Putamen (tissue), 1 donor: Measurements from ENCODE around the gene SEMA5A.

Source experiments
- DNase-seq: peaks from one replicate; pipeline ENCODE4 v3.0.0-alpha.2; 2016; ENCODE audit warnings: low spot score

SEMA5A gene

GRCh38 chr5:9265441-9266287 is 280.2 kb downstream of the SEMA5A start:
- DNase-seq: no peak

- no peak for DNase-seq
Observed at GRCh38 chr5:9264301-9264700, 281.6 kb downstream of the SEMA5A start.

GRCh38 chr5:9263656-9264055 is 282.2 kb downstream of the SEMA5A start:
- no peak for DNase-seq

GRCh38 chr5:9251379-9251980 is 294.4 kb downstream of the SEMA5A start:
- DNase-seq: no peak

- no peak for DNase-seq
Observed at GRCh38 chr5:9249231-9249630, 296.6 kb downstream of the SEMA5A start.

- DNase-seq: peak; percentile 31
Observed at GRCh38 chr5:9245071-9245470, 300.8 kb downstream of the SEMA5A start.

- no peak for DNase-seq
Observed at GRCh38 chr5:9244417-9244816, 301.5 kb downstream of the SEMA5A start.

- no peak for DNase-seq
Observed at GRCh38 chr5:9241479-9242305, 304.2 kb downstream of the SEMA5A start.

- DNase-seq: no peak
Observed at GRCh38 chr5:9240431-9240830, 305.4 kb downstream of the SEMA5A start.

GRCh38 chr5:9239626-9240025 is 306.2 kb downstream of the SEMA5A start:
- DNase-seq: no peak

- no peak for DNase-seq
Observed at GRCh38 chr5:9239071-9239470, 306.8 kb downstream of the SEMA5A start.

- no peak for DNase-seq
Observed at GRCh38 chr5:9233712-9234111, 312.2 kb downstream of the SEMA5A start.

- no peak for DNase-seq
Observed at GRCh38 chr5:9233035-9233434, 312.8 kb downstream of the SEMA5A start.

- no peak for DNase-seq
Observed at GRCh38 chr5:9231842-9232241, 314.0 kb downstream of the SEMA5A start.

- DNase-seq: no peak
Observed at GRCh38 chr5:9230355-9230754, 315.5 kb downstream of the SEMA5A start.

- no peak for DNase-seq
Observed at GRCh38 chr5:9226016-9226536, 319.8 kb downstream of the SEMA5A start.

- DNase-seq: no peak
Observed at GRCh38 chr5:9222054-9222976, 323.6 kb downstream of the SEMA5A start.

- DNase-seq: no peak
Observed at GRCh38 chr5:9218358-9218757, 327.5 kb downstream of the SEMA5A start.

- no peak for DNase-seq
Observed at GRCh38 chr5:9212605-9213004, 333.3 kb downstream of the SEMA5A start.

- no peak for DNase-seq
Observed at GRCh38 chr5:9209846-9210492, 335.9 kb downstream of the SEMA5A start.
